K562 (cell line): Measurements from ENCODE around the gene MPHOSPH6. TPM values are rescaled to one million over a fixed set of nuclear protein-coding genes. Genes with fewer than 3 reads are reported as not detected.

Experiments used
- ATAC-seq: fragments of 200-7000 bp; cut with Tn5 transposase; 3 replicates; pipeline ENCODE4 v1.9.1; 2020; ENCODE audit warnings: moderate library complexity
- BruUV-seq: library from RNA; stranded (reverse); fragments of 400-500 nt; replicated peaks from 2 replicates; lab custom pipeline; 2021; lab: Mats Ljungman, UMichigan
- CTCF ChIA-PET: fragments of 300-600 bp; formaldehyde crosslinking; extraction: SDS; loops from one replicate; lab custom pipeline; 2021; ENCODE audit warnings: low intra/inter-chr PET ratio; lab: Yijun Ruan, JAX
- POLR2A ChIA-PET: fragments of 300-600, 350-650 bp; sonication (Branson Sonifier 250); formaldehyde crosslinking; extraction: SDS; loops from one replicate; lab custom pipeline; 2021; ENCODE audit warnings: antibody characterized with exemption, inconsistent platforms; lab: Yijun Ruan, JAX
- DNase-seq, 4 experiments: peaks; one replicate each; pipeline versions ENCODE4 v3.0.0 to v3.0.0-alpha.2; 2011 to 2018; ENCODE audit warnings: low spot score in 3 of 4, mixed read lengths in 3 of 4; ENCODE audit errors: extremely low read depth in 1 of 4
- FAIRE-seq: peaks from 2 replicates; lab custom pipeline; 2011; peaks lifted over from hg19 to GRCh38; lab: Jason Lieb, UNC
- H2AFZ ChIP-seq: 2 replicates; pipeline ENCODE4 v1.6.0; 2011; ENCODE audit warnings: low read depth, low read length, control low read depth, inconsistent platforms
- H3K27ac ChIP-seq: fragments of 200-600 bp; 3 replicates; pipeline ENCODE4 v1.8.0; 2011; ENCODE audit warnings: low read depth, mild to moderate bottlenecking, control low read depth, inconsistent platforms, low read length, moderate library complexity, mixed read lengths; ENCODE audit errors: extremely low read depth
- H3K27me3 ChIP-seq, 2 experiments: fragments of 300-600 bp in 1 of 2; 2 replicates in 1 of 2; 3 replicates in 1 of 2; pipeline versions ENCODE4 v1.6.0 to v1.8.0; 2011; ENCODE audit warnings: inconsistent platforms in 2 of 2, low read length in 2 of 2, mild to moderate bottlenecking in 1 of 2, mixed read lengths in 1 of 2, moderate library complexity in 1 of 2; ENCODE audit not compliant: control insufficient read depth in 2 of 2, insufficient read depth in 2 of 2
- H3K36me3 ChIP-seq: fragments of 300-600 bp; 3 replicates; pipeline ENCODE4 v1.8.0; 2011; ENCODE audit warnings: mild to moderate bottlenecking, low read length, inconsistent platforms; ENCODE audit not compliant: control insufficient read depth, insufficient read depth
- H3K4me1 ChIP-seq, 2 experiments: fragments of 200-600 bp in 1 of 2; replicated peaks in 1 of 2; 2 replicates in 1 of 2; 3 replicates in 1 of 2; pipeline versions ENCODE4 v1.5.1 to v1.8.0; 2011; ENCODE audit warnings: inconsistent platforms in 2 of 2, low read length in 2 of 2, mild to moderate bottlenecking in 1 of 2, mixed read lengths in 1 of 2, moderate library complexity in 1 of 2; ENCODE audit not compliant: control insufficient read depth in 2 of 2, insufficient read depth in 2 of 2
- H3K4me2 ChIP-seq: 2 replicates; pipeline ENCODE4 v1.6.1; 2011; ENCODE audit warnings: low read length, control low read depth, inconsistent platforms, mixed read lengths; ENCODE audit not compliant: insufficient read depth
- H3K4me3 ChIP-seq: fragments of 200-600 bp; sonication (generic), shearing (Covaris generic); 2 replicates; pipeline ENCODE4 v1.5.1; 2016; ENCODE audit warnings: control low read depth, inconsistent platforms
- H3K79me2 ChIP-seq: fragments of 200-600 bp; 3 replicates; pipeline ENCODE4 v1.8.0; 2011; ENCODE audit warnings: low read length, inconsistent platforms; ENCODE audit not compliant: control insufficient read depth, insufficient read depth
- H3K9ac ChIP-seq, 2 experiments: 2 replicates each; pipeline versions ENCODE4 v1.6.0 to v1.6.1; 2011; ENCODE audit warnings: low read depth in 2 of 2, low read length in 2 of 2, control low read depth in 1 of 2, inconsistent platforms in 1 of 2, mild to moderate bottlenecking in 1 of 2, mixed read lengths in 1 of 2; ENCODE audit not compliant: insufficient read depth in 1 of 2
- H3K9me1 ChIP-seq: one replicate; pipeline ENCODE4 v1.6.0; 2011; ENCODE audit warnings: inconsistent platforms, mild to moderate bottlenecking, low read length, moderate library complexity; ENCODE audit not compliant: control insufficient read depth, insufficient read depth
- H3K9me3 ChIP-seq: replicated peaks from 2 replicates; pipeline ENCODE4 v1.5.1; 2011; ENCODE audit warnings: low read depth, low read length, inconsistent platforms; ENCODE audit not compliant: control insufficient read depth, insufficient read depth
- H4K20me1 ChIP-seq: replicated peaks from 2 replicates; pipeline ENCODE4 v1.6.1; 2011; ENCODE audit warnings: low read length, inconsistent platforms, mixed read lengths; ENCODE audit not compliant: control insufficient read depth, insufficient read depth
- CBX2 ChIP-seq: fragments of 200-600 bp; sonication (generic); IDR thresholded peaks from one replicate; pipeline ENCODE4 v1.6.1; 2012; ENCODE audit warnings: mild to moderate bottlenecking, low read length, inconsistent platforms; ENCODE audit not compliant: insufficient read depth, poor library complexity, severe bottlenecking
- CBX5 ChIP-seq: IDR thresholded peaks from 2 replicates; pipeline ENCODE4 v1.6.1; 2014; ENCODE audit warnings: low read depth, borderline replicate concordance
- CEBPB ChIP-seq: fragments of 450-650 bp; IDR thresholded peaks from 2 replicates; pipeline ENCODE4 v1.6.1; 2016; ENCODE audit warnings: missing genetic modification characterization, missing compliant biosample characterization
- CEBPG ChIP-seq, 3 experiments: fragments of 200-800 bp in 1 of 3; sonication (Bioruptor generic) in 1 of 3; sonication (generic) in 1 of 3; formaldehyde crosslinking in 1 of 3; IDR thresholded peaks in 2 of 3; conservative IDR thresholded peaks in 1 of 3; 2 replicates each; pipeline versions ENCODE4 v1.6.1 to v1.8.0; 2016 to 2022; ENCODE audit warnings: missing compliant biosample characterization in 2 of 3, missing genetic modification characterization in 2 of 3, mild to moderate bottlenecking in 1 of 3, missing genetic modification reagents in 1 of 3
- GATAD2A ChIP-seq: fragments of 450-650 bp; IDR thresholded peaks from 2 replicates; pipeline ENCODE4 v1.6.1; 2017
- SOX6 ChIP-seq: fragments of 450-650 bp; IDR thresholded peaks from 2 replicates; pipeline ENCODE4 v1.6.1; 2014; ENCODE audit warnings: mild to moderate bottlenecking
- TAF7 ChIP-seq: fragments of 450-650 bp; IDR thresholded peaks from 2 replicates; pipeline ENCODE4 v1.6.1; 2016; ENCODE audit warnings: missing genetic modification characterization, missing compliant biosample characterization
- TCF3 ChIP-seq: sonication (generic); formaldehyde crosslinking; IDR thresholded peaks from 2 replicates; pipeline ENCODE4 v1.4.0; 2020; ENCODE audit warnings: mild to moderate bottlenecking, missing genetic modification reagents
- TCF7 ChIP-seq: sonication (generic); IDR thresholded peaks from 2 replicates; pipeline ENCODE4 v1.6.1; 2016; ENCODE audit warnings: antibody characterized with exemption, borderline replicate concordance
- ZFX ChIP-seq: sonication (generic); formaldehyde crosslinking; IDR thresholded peaks from 2 replicates; pipeline ENCODE4 v1.8.0; 2022; ENCODE audit warnings: mild to moderate bottlenecking, missing genetic modification reagents, moderate library complexity
- ZNF551 ChIP-seq: fragments of 250-450 bp; sonication (Bioruptor Pico); IDR thresholded peaks from 2 replicates; pipeline ENCODE4 v1.5.0; 2021; ENCODE audit warnings: mild to moderate bottlenecking, moderate library complexity
- ZNF830 ChIP-seq: fragments of 250-450 bp; sonication (Bioruptor Pico); IDR thresholded peaks from 2 replicates; pipeline ENCODE4 v1.5.0; 2021; ENCODE audit warnings: mild to moderate bottlenecking
- WGBS: fragments of 100-300 bp; shearing (Covaris generic); methylation state at CpG from one replicate; pipeline ENCODE4 v1.1.6; 2016; ENCODE audit warnings: low coverage, mixed read lengths; ENCODE audit not compliant: insufficient coverage; ENCODE audit errors: missing lambda C conversion rate; 5-methylcytosine and 5-hydroxymethylcytosine counted together
- in situ Hi-C: fragments of 300-500 bp; cut with MboI; formaldehyde crosslinking; loops from 4 replicates; pipeline ENCODE4 v1.15.0; 2018; ENCODE audit warnings: inconsistent platforms, mixed read lengths
- intact Hi-C: fragments of 100-400 bp; cut with micrococcal nuclease; formaldehyde crosslinking; loops from 2 replicates; pipeline ENCODE4 v1.14.2; 2022
- polyA plus RNA-seq, 8 experiments: library from polyadenylated mRNA; depleted of rRNA in 4 of 8; stranded (reverse) in 5 of 8; unstranded in 3 of 8; fragments of >200 nt; fragmentation: Nextera tagmentation in 2 of 8; fragmentation: Illumina TruSeq in 1 of 8; extraction: Ambion mirVana in 2 of 8; extraction: Trizol in 1 of 8; gene quantifications; 2 replicates each; pipeline versions ENCODE4 v1.2.1 to v1.2.3, GENCODE V29; 2011 to 2014; ENCODE audit warnings: inconsistent platforms in 1 of 8, missing spikeins in 1 of 8
- total RNA-seq, 7 experiments: library from RNA; depleted of rRNA in 6 of 7; stranded (reverse); fragments of >200 nt in 6 of 7; fragmentation: Illumina TruSeq in 2 of 7; extraction: Trizol in 2 of 7; gene quantifications; 2 replicates each; pipeline versions ENCODE4 v1.2.1 to v1.2.3, GENCODE V29; 2011 to 2021; ENCODE audit warnings: low replicate concordance in 1 of 7
- TF ChIP-seq, protein P1 (sequence below): sonication (generic); formaldehyde crosslinking; IDR thresholded peaks from 2 replicates; pipeline ENCODE4 v1.8.0; 2022; ENCODE audit warnings: missing genetic modification reagents, mild to moderate bottlenecking, borderline replicate concordance
- TF ChIP-seq, protein P2 (sequence below), 2 experiments: fragments of 450-650 bp in 1 of 2; IDR thresholded peaks; 2 replicates each; pipeline ENCODE4 v1.6.1; 2011 to 2017; ENCODE audit warnings: low read depth in 2 of 2, antibody characterized with exemption in 1 of 2, borderline replicate concordance in 1 of 2, low read length in 1 of 2, mild to moderate bottlenecking in 1 of 2, mixed read lengths in 1 of 2; ENCODE audit not compliant: control insufficient read depth in 1 of 2

MPHOSPH6 gene
- total and polyA plus RNA-seq, 9 of the 15 experiments (the other 6 are each of a cell fraction or from before 2014, with no cell fraction given), result 37.0 to 153 (median 76.7) TPM

DNA sequence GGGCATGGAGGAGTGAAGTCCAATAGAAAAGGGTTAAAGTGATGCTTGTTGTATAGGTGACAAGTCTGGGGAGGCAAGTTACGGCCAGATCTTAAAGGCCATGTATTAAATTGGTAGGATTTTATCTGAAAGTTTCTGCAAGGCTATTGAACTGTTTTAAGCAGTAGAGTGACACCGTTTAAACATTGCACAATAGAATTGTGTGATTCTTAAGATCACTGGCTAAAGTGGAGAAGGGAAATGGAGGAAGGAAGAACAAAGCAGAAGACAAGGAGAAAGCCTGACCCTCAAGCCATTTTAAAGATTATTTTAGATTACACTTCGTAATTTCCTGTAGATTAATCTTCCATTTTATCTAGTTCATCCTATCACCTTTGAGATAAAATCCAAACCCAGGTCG, 5.6 kb upstream of the MPHOSPH6 start:
- WGBS, result 0% methylated on average over 4 of the region's 4 CpGs
- BruUV-seq, result no TSS peak
- Histone ChIP-seq H3K9me1 (no peaks in the 10 kb centered on the region), H3K4me3 (no peak overlapping the region), H3K9ac (no peak overlapping the region), H3K79me2 (no peaks in the 10 kb centered on the region), H3K9me3 (no peaks in the 10 kb centered on the region), H4K20me1 (no peaks in the 10 kb centered on the region), H3K4me2 (no peak overlapping the region), H3K4me1 (peaks cover under 1 to 1% of the 10 kb centered on the region in 2 experiments; a peak in 3 of 5 replicates), H3K27me3 (peaks cover 15 to 37% of the 10 kb centered on the region in 2 experiments; a peak in 4 of 5 replicates), H2AFZ (no peak overlapping the region), H3K36me3 (no peaks in the 10 kb centered on the region), H3K27ac (no peak overlapping the region)
- TF ChIP-seq TAF7 (tag), result no peak
- no peak for TF ChIP-seq GATAD2A
- no peak for TF ChIP-seq SOX6
- no peak for TF ChIP-seq TCF3 (CRISPR knock-in tag)
- TF ChIP-seq ZNF830 (CRISPR knock-in tag), result no peak
- TF ChIP-seq CEBPB, result peak; percentile 57
- TF ChIP-seq CBX2, result peak; percentile 11
- TF ChIP-seq, protein P1, sequence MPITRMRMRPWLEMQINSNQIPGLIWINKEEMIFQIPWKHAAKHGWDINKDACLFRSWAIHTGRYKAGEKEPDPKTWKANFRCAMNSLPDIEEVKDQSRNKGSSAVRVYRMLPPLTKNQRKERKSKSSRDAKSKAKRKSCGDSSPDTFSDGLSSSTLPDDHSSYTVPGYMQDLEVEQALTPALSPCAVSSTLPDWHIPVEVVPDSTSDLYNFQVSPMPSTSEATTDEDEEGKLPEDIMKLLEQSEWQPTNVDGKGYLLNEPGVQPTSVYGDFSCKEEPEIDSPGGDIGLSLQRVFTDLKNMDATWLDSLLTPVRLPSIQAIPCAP (CRISPR knock-in tag), result no peak
- no peak for TF ChIP-seq ZNF551 (CRISPR knock-in tag)
- TF ChIP-seq ZFX (CRISPR knock-in tag), result no peak
- TF ChIP-seq, protein P2, sequence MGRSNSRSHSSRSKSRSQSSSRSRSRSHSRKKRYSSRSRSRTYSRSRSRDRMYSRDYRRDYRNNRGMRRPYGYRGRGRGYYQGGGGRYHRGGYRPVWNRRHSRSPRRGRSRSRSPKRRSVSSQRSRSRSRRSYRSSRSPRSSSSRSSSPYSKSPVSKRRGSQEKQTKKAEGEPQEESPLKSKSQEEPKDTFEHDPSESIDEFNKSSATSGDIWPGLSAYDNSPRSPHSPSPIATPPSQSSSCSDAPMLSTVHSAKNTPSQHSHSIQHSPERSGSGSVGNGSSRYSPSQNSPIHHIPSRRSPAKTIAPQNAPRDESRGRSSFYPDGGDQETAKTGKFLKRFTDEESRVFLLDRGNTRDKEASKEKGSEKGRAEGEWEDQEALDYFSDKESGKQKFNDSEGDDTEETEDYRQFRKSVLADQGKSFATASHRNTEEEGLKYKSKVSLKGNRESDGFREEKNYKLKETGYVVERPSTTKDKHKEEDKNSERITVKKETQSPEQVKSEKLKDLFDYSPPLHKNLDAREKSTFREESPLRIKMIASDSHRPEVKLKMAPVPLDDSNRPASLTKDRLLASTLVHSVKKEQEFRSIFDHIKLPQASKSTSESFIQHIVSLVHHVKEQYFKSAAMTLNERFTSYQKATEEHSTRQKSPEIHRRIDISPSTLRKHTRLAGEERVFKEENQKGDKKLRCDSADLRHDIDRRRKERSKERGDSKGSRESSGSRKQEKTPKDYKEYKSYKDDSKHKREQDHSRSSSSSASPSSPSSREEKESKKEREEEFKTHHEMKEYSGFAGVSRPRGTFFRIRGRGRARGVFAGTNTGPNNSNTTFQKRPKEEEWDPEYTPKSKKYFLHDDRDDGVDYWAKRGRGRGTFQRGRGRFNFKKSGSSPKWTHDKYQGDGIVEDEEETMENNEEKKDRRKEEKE (IDR thresholded peaks at IDR 0.05; ENCODE audit: borderline replicate concordance in 1 of 2, control insufficient read depth in 1 of 2, low read depth in 2 of 2, low read length in 1 of 2), result no peak
- TF ChIP-seq CEBPG (CRISPR knock-in tag; IDR thresholded peaks at IDR 0.05), result no peak
- peak in 1 of 2 experiments; percentile 37; a peak in 1 of 4 replicates for TF ChIP-seq CEBPG (tag; conservative IDR thresholded peaks at IDR 0.05 in 1 of 2, IDR thresholded peaks at IDR 0.05 in 1 of 2)
- TF ChIP-seq CBX5, result no peak
- TF ChIP-seq TCF7, result no peak
- DNase-seq, result no peak
- ChIA-PET POLR2A (interaction anchor here (0.5 kb wide), 1 partner anchor 750 kb away, joined by 4 read pairs; no protein-coding TSS in a partner anchor), CTCF (no interaction called here)
- intact Hi-C loops (no loop called here), in situ Hi-C loops (no loop called here)
- no peak for FAIRE-seq
- no peak for ATAC-seq
